SK-N-SH (cell line): ENCODE results near the gene GSTM5.

Experiments
- CHD2 ChIP-seq: fragments of 150-350 bp; IDR thresholded peaks from 2 replicates; pipeline ENCODE4 v1.6.1; 2018; ENCODE audit warnings: low read length; ENCODE audit not compliant: partially characterized antibody
- CTCF ChIP-seq: fragments of 200-600 bp; sonication (generic); IDR thresholded peaks from 2 replicates; pipeline ENCODE4 v1.6.1; 2017; ENCODE audit warnings: antibody characterized with exemption, mild to moderate bottlenecking, moderate library complexity
- NRF1 ChIP-seq: IDR thresholded peaks from 2 replicates; pipeline ENCODE4 v1.6.1; 2012; ENCODE audit warnings: low read depth, mild to moderate bottlenecking, low read length

- TF ChIP-seq CTCF (no peak), CHD2 (no peak), NRF1 (no peak)
These were observed 44.5 kb upstream of the GSTM5 start, which contains the start of gene GSTM2 for GRCh38 chr1:109667452-109668122.
